ENCODE data around the gene CNPY1.

The CNPY1 gene

DNA sequence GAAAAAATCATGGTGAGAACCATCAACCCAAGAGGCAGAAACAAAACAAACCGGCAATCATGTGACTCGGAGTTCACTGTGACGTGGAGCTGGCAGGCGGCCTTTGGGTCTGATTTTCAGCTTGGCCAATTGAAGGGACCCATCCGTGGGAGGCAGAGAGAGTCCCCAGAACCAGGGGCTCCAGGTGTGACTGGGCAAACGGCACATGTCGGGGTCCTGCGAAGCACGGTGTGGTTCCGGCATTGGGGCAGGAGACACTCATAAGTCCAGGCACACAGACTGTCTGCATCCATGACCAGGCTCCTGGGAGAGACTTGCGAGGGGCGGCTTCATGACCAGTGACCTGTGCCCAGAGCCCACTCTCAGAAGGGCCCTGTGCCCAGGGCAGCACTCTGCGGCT, 12.6 kb upstream of the CNPY1 start:
- no peak for DNase-seq (ENCODE audit: low read depth)

- no peak for DNase-seq (ENCODE audit: low read depth)
Observed at GRCh38 chr7:155558351-155558750, 12.0 kb upstream of the CNPY1 start.

GRCh38 chr7:155557778-155558177, 11.4 kb upstream of the CNPY1 start:
- no peak for DNase-seq (ENCODE audit: low read depth)

DNA sequence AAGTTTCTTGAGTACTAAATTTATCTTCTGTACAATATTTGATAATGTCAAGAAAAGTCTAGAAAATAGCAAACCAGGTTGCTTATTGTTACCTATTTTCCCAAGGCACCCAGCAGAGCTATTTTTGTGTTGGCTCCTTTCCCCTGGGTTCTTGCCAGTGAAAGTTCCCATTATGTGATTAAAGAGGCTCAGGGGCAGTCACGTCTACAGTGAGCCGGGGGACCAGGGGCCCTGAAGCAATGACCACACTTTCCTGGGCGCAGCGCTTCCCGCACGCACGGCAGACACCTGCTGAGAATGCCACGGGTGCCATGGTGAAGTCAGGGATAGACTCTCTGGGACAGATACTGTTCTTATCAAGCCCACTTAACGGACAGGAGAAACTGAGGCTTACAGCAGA, 10.4 kb upstream of the CNPY1 start:
- DNase-seq (ENCODE audit: low read depth): no peak

DNA sequence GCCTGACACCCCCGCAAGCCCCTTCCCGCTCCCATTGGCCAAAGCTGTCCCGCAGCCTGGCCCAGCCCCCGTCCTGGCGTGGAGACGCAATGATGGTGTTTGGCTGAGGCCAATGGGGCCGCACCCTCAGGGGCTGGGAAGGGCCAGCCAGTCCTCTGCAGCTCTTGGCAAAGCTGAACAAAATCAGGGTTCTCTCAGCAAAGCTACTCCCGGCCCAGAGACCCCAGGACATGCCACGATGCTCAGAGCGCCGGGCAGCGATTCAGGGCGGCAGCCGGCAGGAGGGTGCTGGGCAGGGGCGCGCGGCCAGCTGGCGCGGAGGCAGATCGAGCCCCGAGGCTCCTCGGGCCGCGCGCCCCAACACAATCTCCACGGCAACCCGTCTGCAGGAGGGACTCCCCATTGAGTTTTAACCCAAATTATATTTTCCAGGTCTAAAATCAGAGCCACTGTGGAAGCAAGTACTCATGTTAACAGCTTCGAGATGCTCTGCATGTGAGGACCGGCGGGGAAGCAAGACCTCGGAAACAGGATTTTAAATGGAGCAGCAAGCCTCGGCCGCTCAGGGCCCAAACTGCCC, 8.8 kb upstream of the CNPY1 start:
- no peak for DNase-seq (ENCODE audit: low read depth)

DNA sequence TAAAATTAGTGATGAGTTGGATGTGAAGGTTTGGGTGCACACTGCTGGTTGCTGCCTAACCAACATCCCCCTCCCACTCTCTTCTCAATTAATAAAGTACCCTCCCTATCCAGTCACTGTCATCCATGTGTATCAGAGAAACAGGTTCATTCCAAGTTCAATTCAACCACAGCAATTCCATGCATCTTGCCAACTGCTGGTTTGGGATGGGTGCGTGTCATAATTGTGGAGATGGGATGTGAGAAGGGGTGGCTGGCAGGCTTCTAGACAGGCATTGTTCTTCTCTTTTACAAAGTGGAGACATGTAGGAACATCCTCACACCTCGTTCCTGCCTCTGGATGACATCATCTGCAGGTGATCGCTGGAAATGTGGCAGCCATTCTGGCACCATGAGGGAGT, 7.5 kb upstream of the CNPY1 start:
- no peak for DNase-seq (ENCODE audit: low read depth)

DNA sequence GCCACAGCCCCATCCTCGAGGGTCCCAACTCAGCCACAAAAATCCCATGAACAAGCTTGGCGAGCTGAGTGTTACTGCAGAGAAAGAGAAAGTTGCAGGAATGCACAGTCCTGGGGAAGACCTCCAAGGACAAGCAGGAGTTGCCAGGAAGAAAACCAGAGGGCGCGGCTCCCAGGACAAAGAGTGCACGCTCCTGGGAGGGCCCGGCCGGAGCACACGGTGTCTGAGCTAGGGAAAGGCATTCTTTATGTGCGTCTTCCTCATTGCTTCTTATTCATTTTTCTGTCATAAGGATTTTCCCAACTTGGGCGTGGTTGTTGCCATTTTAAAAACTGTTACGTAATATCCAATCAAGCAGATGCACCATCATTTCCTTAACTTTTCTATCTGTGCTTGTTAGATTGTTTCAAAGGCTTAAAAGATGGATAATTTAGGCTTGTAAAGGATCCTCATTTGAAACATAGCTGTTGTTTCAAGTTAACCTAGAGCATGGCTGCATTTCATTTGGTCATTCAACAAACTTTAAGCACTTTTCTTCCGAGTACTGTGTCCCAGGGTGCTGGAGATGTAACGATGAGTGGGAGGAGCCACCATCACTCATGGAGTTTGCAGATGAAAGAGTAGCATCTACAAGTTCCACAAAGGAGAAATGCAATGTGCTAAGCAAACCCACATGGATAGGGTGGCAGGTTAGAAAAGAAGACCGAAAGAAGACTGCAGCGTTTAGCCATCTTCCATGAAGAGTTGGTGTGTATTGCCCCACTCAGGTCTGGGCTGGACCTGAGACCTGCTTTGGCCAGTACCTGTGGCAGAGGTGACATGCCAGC, 5.6 kb upstream of the CNPY1 start:
- DNase-seq (ENCODE audit: low read depth): no peak

- DNase-seq (ENCODE audit: low read depth): no peak
Observed at GRCh38 chr7:155550916-155551315, 4.6 kb upstream of the CNPY1 start.

DNA sequence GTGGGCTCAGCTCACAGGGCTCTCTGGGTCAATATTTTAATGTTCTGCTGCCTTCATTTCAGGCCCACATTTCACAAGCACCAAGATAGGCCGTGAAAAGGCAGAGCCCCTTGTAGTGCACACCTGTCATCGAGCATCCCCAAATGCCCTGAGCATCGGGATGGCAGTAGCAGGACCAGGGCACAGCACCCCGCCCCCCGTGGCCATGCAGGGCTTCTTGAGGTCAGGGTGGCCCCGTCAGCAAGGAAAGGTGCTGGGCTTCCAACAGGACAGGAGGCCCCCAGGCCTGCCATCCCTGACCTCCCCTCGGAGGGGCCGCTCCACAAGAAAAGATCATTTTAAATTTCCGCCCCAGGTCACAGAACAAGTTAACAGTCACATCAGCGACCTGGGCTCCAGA, 2.9 kb upstream of the CNPY1 start:
- DNase-seq (ENCODE audit: low read depth): no peak

GRCh38 chr7:155547161-155547791, 917 bp upstream of the CNPY1 start:
- no peak for DNase-seq (ENCODE audit: low read depth)

DNA sequence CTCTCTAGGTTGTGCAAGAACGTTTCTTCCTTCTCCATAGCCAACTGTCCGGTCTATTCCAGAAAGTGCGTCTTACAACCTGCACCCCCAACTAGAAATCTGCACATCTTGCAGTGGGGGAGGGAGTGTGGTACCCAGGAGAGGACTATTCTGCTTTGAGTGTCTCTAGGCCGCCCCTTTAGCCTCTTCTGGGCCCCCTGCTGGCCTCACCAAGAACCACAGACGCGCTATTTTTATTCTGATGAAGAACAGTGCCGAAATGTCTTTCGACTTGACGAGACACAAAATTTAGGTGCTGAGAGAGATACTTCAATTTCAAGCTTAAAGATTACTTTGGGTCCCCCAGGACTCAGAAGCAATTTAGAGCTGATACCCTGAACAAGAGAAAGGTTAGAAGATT, 1.0 kb downstream of the CNPY1 start:
- DNase-seq (ENCODE audit: low read depth): no peak

- DNase-seq (ENCODE audit: low read depth): no peak
Observed at GRCh38 chr7:155544485-155544884, 1.9 kb downstream of the CNPY1 start.

- no peak for DNase-seq (ENCODE audit: low read depth)
Observed at GRCh38 chr7:155543926-155544325, 2.4 kb downstream of the CNPY1 start.

- no peak for DNase-seq (ENCODE audit: low read depth)
Observed at GRCh38 chr7:155543011-155543876, 3.1 kb downstream of the CNPY1 start.

DNA sequence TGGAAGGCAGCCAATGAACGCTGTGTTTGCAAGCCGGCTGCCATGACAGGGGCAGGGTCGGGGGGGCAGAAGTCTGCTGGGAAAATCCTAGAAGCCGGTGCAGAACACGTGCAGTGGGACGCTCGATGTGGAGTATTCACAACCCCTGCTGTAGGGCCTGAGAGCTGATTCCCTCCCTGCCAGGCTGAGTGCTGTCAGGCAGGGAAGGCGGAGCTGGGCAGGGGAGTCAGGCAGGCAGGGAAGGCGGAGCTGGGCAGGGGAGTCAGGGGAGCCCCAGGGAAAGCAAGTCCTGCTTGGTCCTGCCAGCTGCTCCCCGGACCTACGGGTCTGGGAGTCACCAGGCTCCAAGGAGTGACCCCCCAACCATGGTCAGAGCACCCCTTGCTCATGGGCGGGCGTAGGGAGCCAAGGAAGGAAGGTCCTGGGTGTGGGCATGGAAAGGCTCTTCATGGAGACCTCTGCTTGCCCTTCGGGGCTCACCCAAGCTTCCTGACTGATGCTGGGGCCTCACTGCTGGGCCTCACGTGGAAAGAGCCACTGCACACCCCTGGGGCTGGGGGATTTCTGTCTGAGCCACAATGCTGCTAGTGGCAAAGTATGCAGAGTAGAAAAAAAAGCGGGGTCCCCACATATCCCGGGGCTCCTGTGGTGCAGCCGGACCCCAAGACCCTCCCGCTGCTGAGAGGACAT, 4.2 kb downstream of the CNPY1 start:
- DNase-seq (ENCODE audit: low read depth): no peak

- DNase-seq (ENCODE audit: low read depth): no peak
Observed at GRCh38 chr7:155540553-155540952, 5.8 kb downstream of the CNPY1 start.

- no peak for DNase-seq (ENCODE audit: low read depth)
Observed at GRCh38 chr7:155538293-155538692, 8.1 kb downstream of the CNPY1 start.

DNA sequence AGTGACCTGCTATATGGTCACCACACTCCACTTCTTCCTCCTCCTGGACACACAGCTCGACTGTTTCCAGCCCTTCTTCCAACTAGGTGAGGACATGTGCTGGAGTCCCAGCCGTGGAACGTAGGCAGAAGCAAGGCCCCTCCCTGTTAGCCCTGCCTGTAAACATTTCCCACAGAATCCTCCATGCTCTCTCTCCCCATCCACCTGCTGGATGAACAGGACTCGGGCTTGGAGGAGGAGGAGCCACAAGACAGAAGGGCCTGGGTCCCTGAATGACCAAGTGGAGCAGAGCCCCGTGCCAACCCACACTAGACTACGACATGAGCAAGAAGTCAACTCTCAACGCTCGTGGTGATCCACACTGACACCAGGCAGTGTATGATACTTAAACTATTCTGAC, 9.9 kb downstream of the CNPY1 start:
- no peak for DNase-seq (ENCODE audit: low read depth)

DNA sequence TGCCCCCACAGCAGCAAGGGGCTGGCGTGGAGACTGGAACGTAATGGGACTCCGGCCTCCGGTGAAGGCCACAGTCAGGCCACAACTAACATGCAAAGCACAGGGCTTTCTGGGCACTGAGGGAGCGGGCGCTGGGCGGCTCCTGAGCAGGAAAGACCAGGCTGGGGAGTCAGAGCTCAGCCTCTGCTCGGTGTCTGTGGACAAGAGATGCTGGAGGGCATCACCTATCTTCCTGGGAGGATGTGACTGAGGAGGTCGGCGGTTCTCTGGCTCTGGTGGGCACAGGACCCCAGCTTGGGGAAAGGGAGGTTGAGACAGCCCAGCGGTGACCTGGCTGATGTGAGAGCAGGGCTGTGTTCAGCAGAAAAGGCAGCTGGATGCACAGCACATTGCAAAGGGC, 11.7 kb downstream of the CNPY1 start:
- no peak for DNase-seq (ENCODE audit: low read depth)

DNA sequence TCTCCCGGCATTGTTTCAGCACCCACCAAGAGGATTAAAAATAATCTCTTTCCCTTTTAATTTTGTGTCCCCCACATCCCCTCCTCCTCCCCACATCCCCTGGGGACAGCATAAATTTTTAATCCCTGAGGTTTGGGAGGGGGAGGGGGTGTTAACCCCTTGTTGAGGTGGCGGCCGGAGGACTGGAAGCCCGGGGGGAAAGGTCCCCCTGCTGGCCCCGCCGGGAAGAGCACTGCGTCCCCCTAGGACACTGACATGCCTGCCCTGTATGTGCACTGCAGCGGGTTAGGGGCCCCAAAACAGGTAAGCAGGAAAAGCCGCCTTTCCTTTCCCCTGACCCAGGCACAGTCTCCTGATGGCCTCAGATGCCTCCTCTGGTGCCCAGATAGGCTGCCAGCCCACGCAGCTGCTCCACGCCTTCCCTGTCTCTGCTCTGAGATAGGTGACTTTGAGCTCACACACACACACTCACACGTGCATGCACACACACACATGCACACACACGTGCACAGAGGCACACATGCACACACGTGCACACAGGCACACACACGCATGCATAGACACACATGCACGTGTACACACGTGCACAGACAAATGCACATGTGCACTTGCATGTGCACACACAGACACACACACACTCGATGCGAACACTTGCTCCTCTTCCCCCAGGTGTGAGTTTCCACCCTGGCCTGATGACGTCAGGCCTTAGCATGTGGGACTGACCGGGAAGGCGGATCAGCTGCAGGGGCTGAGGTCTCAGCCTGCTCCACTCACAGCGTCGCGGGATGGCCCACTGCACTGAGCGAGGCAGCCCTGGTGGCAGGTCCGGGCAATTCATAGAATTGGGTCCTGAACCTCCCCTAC, 12.3 kb downstream of the CNPY1 start:
- DNase-seq (ENCODE audit: low read depth): no peak

Measured in stimulated activated CD8-positive, alpha-beta memory T cell treated with anti-CD3 and anti-CD28 coated beads, Interleukin-15, amount 100 ng/mL, for 1 hour (primary cell).